SK-N-MC (cell line): Measurements from ENCODE around the gene CAPN5.

ENCODE experiments used
- EZH2 ChIP-seq: fragments of 200-600 bp; sonication (generic); IDR thresholded peaks from one replicate; pipeline ENCODE4 v1.6.1; 2017; ENCODE audit warnings: antibody characterized with exemption
- POLR2AphosphoS5 ChIP-seq: IDR thresholded peaks from 2 replicates; pipeline ENCODE4 v1.6.1; 2012; ENCODE audit warnings: mild to moderate bottlenecking, low read depth, low read length, borderline replicate concordance

DNA sequence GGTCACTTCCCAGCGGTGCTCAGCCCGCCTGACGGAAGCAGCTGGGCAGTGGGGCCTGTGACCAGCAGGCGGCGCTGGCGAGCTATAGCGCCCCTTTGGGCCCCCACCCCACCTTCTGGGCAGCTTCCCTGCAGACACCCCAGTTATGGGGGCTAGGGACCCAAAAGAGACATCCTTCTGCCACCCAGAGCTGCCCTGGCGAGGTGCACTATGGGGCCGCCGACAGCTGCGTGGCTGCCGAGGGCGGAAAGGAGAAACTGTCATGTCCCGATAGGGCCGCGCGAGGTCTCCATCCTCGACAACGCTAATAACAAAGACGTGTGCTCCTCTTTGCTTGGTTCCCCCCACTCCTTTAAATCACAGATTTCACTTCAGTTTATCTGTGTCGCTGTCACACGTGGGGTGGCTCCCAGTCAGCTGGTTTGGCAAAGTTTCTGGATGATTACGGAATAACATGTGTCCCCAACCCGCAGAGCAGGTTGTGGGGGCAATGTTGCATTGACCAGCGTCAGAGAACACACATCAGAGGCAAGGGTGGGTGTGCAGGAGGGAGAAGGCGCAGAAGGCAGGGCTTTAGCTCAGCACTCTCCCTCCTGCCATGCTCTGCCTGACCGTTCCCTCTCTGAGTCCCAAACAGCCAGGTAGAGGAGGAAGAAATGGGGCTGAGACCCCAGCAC lies 60.6 kb downstream of the CAPN5 start:
- TF ChIP-seq EZH2 (no peak), POLR2AphosphoS5 (no peak)
